ENCODE results near the gene SIPA1L3.

The SIPA1L3 gene

DNA sequence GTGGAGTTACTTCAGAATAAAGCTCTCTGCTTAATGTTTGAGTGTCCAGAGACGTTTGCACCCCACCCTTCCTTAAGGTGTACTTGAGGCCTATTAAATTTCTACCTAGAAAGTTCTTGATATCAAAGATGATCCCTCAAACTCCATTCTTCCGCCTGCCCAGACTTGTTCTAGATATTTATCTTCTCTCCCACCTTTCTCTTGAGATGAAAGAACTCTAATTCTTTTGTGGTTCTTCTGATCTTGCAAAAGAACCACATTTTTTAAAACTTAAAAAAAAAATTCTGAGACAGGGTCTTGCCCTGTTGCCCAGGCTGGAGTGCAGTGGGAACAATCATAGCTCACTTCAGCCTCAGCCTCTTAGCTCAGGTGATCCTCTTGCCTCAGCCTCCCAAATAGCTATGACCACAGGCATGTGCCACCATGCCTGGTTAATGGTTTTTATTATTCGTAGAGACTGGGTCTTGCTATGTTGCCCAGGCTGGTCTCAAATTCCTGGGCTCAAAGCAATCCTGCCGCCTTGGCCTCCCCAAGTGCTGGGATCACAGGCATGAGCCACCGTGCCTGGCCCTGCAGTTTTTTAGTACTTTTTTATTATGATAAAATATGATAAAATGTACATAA, 94.3 kb downstream of the SIPA1L3 start:
- TF ChIP-seq, protein P1, sequence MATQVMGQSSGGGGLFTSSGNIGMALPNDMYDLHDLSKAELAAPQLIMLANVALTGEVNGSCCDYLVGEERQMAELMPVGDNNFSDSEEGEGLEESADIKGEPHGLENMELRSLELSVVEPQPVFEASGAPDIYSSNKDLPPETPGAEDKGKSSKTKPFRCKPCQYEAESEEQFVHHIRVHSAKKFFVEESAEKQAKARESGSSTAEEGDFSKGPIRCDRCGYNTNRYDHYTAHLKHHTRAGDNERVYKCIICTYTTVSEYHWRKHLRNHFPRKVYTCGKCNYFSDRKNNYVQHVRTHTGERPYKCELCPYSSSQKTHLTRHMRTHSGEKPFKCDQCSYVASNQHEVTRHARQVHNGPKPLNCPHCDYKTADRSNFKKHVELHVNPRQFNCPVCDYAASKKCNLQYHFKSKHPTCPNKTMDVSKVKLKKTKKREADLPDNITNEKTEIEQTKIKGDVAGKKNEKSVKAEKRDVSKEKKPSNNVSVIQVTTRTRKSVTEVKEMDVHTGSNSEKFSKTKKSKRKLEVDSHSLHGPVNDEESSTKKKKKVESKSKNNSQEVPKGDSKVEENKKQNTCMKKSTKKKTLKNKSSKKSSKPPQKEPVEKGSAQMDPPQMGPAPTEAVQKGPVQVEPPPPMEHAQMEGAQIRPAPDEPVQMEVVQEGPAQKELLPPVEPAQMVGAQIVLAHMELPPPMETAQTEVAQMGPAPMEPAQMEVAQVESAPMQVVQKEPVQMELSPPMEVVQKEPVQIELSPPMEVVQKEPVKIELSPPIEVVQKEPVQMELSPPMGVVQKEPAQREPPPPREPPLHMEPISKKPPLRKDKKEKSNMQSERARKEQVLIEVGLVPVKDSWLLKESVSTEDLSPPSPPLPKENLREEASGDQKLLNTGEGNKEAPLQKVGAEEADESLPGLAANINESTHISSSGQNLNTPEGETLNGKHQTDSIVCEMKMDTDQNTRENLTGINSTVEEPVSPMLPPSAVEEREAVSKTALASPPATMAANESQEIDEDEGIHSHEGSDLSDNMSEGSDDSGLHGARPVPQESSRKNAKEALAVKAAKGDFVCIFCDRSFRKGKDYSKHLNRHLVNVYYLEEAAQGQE (IDR thresholded peaks at IDR 0.05; ENCODE audit: low read depth) = no peak
- TF ChIP-seq RAD21 (IDR thresholded peaks at IDR 0.05; ENCODE audit: low read depth) (no peak), CEBPB (IDR thresholded peaks at IDR 0.05) (no peak), TEAD4 (IDR thresholded peaks at IDR 0.05) (no peak), TCF12 (IDR thresholded peaks at IDR 0.05; ENCODE audit: low read depth) (no peak), EGR1 (IDR thresholded peaks at IDR 0.05) (no peak), NFIC (IDR thresholded peaks at IDR 0.05) (no peak)
- TF ChIP-seq, protein P2, sequence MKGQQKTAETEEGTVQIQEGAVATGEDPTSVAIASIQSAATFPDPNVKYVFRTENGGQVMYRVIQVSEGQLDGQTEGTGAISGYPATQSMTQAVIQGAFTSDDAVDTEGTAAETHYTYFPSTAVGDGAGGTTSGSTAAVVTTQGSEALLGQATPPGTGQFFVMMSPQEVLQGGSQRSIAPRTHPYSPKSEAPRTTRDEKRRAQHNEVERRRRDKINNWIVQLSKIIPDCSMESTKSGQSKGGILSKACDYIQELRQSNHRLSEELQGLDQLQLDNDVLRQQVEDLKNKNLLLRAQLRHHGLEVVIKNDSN (IDR thresholded peaks at IDR 0.05) = no peak

DNA sequence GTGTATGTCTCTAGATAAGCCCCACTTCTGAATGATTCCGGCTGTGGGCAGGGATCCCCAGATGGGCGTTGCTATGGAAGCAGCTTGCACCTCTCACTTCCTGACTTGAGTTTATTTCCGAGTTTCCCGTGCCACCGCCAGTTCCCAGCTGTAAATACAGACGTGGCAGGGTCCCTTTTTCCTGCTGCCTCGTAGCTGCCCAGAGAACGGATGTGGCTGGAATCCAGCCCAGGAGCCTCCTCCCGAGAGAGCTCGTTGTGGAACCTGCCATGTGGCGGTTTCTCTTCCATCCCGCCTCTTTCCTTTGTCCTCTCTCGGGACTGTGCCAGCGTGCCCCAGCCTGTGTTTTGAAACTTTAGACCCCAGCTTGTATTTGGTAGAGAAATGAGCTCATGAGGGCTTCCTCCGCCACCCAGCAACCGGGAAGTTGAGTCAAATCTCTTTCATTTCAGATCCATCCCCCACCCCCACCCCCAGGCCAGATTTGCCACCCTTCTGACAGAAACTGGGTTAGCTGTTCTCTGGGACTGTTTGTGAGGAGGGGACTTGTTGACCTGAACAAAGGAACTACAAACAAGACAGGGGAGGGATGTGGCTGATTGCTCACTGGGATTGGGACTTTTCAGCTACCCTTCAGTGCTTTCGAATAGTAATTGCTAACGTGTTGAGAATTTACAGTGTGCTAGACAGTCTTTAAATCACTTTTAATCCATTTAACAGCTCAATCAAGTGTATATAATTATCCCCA, 96.6 kb downstream of the SIPA1L3 start:
- TF ChIP-seq, protein P2 (IDR thresholded peaks at IDR 0.05) = no peak
- TF ChIP-seq, protein P3, sequence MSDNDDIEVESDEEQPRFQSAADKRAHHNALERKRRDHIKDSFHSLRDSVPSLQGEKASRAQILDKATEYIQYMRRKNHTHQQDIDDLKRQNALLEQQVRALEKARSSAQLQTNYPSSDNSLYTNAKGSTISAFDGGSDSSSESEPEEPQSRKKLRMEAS (IDR thresholded peaks at IDR 0.05) = peak; percentile 90
- TF ChIP-seq TEAD4 (IDR thresholded peaks at IDR 0.05) (peak; percentile 18; the same call in 1 of the 2 replicates), FOXM1 (IDR thresholded peaks at IDR 0.05; ENCODE audit: borderline replicate concordance, low read depth) (no peak), TAF1 (IDR thresholded peaks at IDR 0.05; ENCODE audit: low read depth) (no peak), EP300 (IDR thresholded peaks at IDR 0.05; ENCODE audit: borderline replicate concordance) (peak; percentile 30; the same call in 1 of the 2 replicates), ZBTB7A (IDR thresholded peaks at IDR 0.05; ENCODE audit: low read depth) (no peak), CREB1 (IDR thresholded peaks at IDR 0.05; ENCODE audit: low read depth) (no peak), EGR1 (IDR thresholded peaks at IDR 0.05) (no peak), NFIC (IDR thresholded peaks at IDR 0.05) (peak; percentile 74), RAD21 (IDR thresholded peaks at IDR 0.05; ENCODE audit: low read depth) (peak; percentile 26; the same call in 1 of the 2 replicates), YY1 (IDR thresholded peaks at IDR 0.05; ENCODE audit: low read depth) (no peak), CEBPB (IDR thresholded peaks at IDR 0.05) (no peak), TCF12 (IDR thresholded peaks at IDR 0.05; ENCODE audit: low read depth) (0 out of 2 replicates have a peak, but pooled peaks have one; percentile 45)
- TF ChIP-seq, protein P1 (IDR thresholded peaks at IDR 0.05; ENCODE audit: low read depth) = no peak

DNA sequence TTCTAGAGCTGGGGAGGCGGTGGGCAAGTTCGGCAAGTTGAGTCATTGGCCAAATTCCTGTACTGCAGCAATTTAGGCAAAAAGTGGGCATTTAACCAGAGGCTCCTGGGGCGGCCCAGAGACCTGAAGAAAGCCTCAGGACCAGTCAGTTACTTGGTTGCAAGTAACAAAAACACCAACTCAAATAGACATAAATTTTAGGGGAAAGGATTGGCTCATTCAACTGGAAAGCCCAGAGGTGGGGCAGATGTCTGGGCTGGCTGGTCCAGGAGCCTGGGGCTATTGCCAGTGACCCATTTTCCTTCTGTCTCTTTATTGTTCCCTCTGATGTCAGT, 97.1 kb downstream of the SIPA1L3 start:
- peak; percentile 26; the same call in 1 of the 2 replicates for TF ChIP-seq TCF12 (IDR thresholded peaks at IDR 0.05; ENCODE audit: low read depth)
- TF ChIP-seq TAF1 (IDR thresholded peaks at IDR 0.05; ENCODE audit: low read depth) = no peak

DNA sequence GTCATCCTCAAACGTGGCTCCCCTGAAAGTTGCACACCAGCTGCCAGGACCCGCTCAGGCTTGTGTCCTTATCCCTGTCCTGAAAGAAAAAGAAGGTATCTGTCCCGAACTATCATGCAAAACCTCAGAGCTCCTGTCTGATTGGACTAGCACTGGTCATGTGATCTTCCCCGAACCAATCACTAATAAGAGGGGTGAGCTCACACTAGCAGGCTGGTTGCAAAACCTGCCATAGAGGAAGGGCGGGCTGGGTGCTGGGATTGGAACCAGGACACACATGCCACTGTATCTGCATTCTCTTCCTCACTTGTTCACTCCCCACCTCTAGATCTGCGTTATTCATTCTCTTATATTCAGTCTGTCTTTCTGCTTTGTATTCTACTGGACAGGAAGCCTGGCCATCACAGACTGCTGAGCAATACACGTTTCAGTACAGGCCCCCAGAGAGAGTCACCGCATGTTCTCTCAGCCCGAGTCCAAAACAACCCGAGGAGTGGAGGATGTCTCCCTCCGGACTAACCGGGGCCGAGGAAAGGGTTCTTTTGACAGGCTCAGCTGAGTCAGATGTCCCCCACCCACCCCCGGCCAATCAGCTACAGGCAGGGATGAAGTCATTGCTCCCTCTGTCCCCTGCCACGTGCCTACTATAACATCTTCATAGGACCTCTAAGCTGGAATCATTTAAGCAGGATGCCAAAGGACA, 97.7 kb downstream of the SIPA1L3 start:
- TF ChIP-seq, protein P3 (IDR thresholded peaks at IDR 0.05) = peak; percentile 13; the same call in 1 of the 2 replicates
- 0 out of 2 replicates have a peak, but pooled peaks have one; percentile 11 for TF ChIP-seq YY1 (IDR thresholded peaks at IDR 0.05; ENCODE audit: low read depth)
- TF ChIP-seq TAF1 (IDR thresholded peaks at IDR 0.05; ENCODE audit: low read depth) = peak; percentile 41; the same call in 1 of the 2 replicates
- no peak for TF ChIP-seq TEAD4 (IDR thresholded peaks at IDR 0.05)
- TF ChIP-seq ZBTB7A (IDR thresholded peaks at IDR 0.05; ENCODE audit: low read depth) = no peak
- TF ChIP-seq, protein P2 (IDR thresholded peaks at IDR 0.05) = peak; percentile 95
- peak; percentile 86 for TF ChIP-seq CEBPB (IDR thresholded peaks at IDR 0.05)

DNA sequence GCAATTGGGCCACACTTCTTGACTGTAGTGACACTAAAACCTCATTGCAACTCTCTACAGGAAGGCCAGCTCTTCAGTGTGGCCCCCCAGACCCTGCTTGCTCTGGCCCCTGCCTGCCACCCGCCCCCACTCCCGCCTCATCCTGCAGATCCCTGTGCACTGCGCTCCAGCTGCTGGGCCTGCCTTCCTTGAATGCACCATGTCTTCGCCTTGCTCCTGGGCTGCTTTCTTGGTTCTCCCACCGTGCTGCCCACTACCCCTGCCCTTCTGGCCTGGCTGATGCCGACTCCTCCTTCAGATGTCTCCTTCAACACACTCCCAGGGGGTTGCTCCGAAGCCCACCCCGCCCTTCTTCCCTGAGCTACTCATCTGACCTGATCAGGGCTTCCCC, 98.2 kb downstream of the SIPA1L3 start:
- TF ChIP-seq NFIC (IDR thresholded peaks at IDR 0.05) (no peak), TEAD4 (IDR thresholded peaks at IDR 0.05) (no peak), TAF1 (IDR thresholded peaks at IDR 0.05; ENCODE audit: low read depth) (no peak)

All from Ishikawa (cell line).